Activated B cell treated with CpG ODN at 0.5 μM for 24 hours (primary cell): ENCODE data around the gene SNX9. TPM values are rescaled to one million over a fixed set of nuclear protein-coding genes. Genes with fewer than 3 reads are reported as not detected.

ENCODE experiments used
- ATAC-seq: fragments of 200-7000 bp; cut with Tn5 transposase; one replicate; pipeline ENCODE4 v1.10.0; 2021; ENCODE audit warnings: low read depth, mild to moderate bottlenecking, moderate library complexity
- CTCF ChIA-PET: fragments of 350-600 bp; sonication (Branson Sonifier 250); formaldehyde crosslinking; loops from one replicate; lab custom pipeline; 2021; ENCODE audit warnings: antibody characterized with exemption; lab: Charles Lee
- POLR2A ChIA-PET: fragments of 350-600 bp; sonication (Branson Sonifier 250); formaldehyde crosslinking; loops from one replicate; lab custom pipeline; 2021; ENCODE audit warnings: antibody characterized with exemption; lab: Charles Lee
- DNase-seq: peaks from one replicate; pipeline ENCODE4 v3.0.0; 2022
- H3K27ac Mint-ChIP-seq: one replicate; pipeline ENCODE4 v1.8.0; 2020; ENCODE audit warnings: mixed read lengths
- H3K27me3 Mint-ChIP-seq: one replicate; pipeline ENCODE4 v1.8.0; 2021; ENCODE audit warnings: mixed read lengths
- H3K36me3 Mint-ChIP-seq: one replicate; pipeline ENCODE4 v1.8.0; 2021; ENCODE audit warnings: low read depth, mixed read lengths
- H3K4me1 Mint-ChIP-seq: one replicate; pipeline ENCODE4 v1.8.0; 2021; ENCODE audit warnings: mixed read lengths
- H3K4me3 Mint-ChIP-seq: one replicate; pipeline ENCODE4 v1.8.0; 2020; ENCODE audit warnings: mild to moderate bottlenecking, mixed read lengths
- H3K9me3 Mint-ChIP-seq: one replicate; pipeline ENCODE4 v1.8.0; 2020; ENCODE audit warnings: mixed read lengths
- CTCF ChIP-seq: fragments of 200-600 bp; IDR thresholded peaks from one replicate; pipeline ENCODE4 v1.8.0; 2022; ENCODE audit warnings: antibody characterized with exemption, mild to moderate bottlenecking
- intact Hi-C: fragments of 100-400 bp; cut with micrococcal nuclease; formaldehyde crosslinking; loops from one replicate; pipeline ENCODE4 v1.15.1; 2024
- total RNA-seq: library from RNA; stranded (reverse); gene quantifications from 2 replicates; pipeline ENCODE4 v1.2.3, GENCODE V29; 2022

Gene SNX9
- total RNA-seq, 1 donor from 2014 or later = 40.0 TPM

- no peaks in the 10 kb centered on the region for H3K9me3 Mint-ChIP-seq
- DNase-seq (peak; percentile 68), ATAC-seq (peak; percentile 59)
- ChIA-PET POLR2A (interaction anchor here (0.6 to 1.6 kb wide), 5 partner anchors 17 to 63 kb away, joined by 3 to 9 read pairs (median 6); no protein-coding TSS in a partner anchor), CTCF (interaction anchor here (1.6 kb wide), 1 partner anchor 49 kb away, joined by 4 read pairs; no protein-coding TSS in a partner anchor)
- intact Hi-C loops = loop anchor here (1.0 to 10.0 kb wide), 6 partner anchors 18 to 359 kb away; no protein-coding TSS in a partner anchor
- H3K27me3 Mint-ChIP-seq = no peaks in the 10 kb centered on the region
- H3K4me1 Mint-ChIP-seq = peaks cover 51% of the 10 kb centered on the region
- peak overlapping the region; percentile 98 for H3K27ac Mint-ChIP-seq
- peaks cover 19% of the 10 kb centered on the region for H3K36me3 Mint-ChIP-seq
- no peak for TF ChIP-seq CTCF
- H3K4me3 Mint-ChIP-seq = peak overlapping the region; percentile 95
Measured at GRCh38 chr6:157823528-157824370, 703 bp downstream of the SNX9 start.

GRCh38 chr6:157825243-157825904 is 2.3 kb downstream of the SNX9 start:
- H3K36me3 Mint-ChIP-seq = peaks cover 31% of the 10 kb centered on the region
- H3K9me3 Mint-ChIP-seq = no peaks in the 10 kb centered on the region
- CTCF ChIA-PET = interaction anchor here (1.6 kb wide), 1 partner anchor 48 kb away, joined by 4 read pairs; no protein-coding TSS in a partner anchor
- POLR2A ChIA-PET = interaction anchor here (1.4 to 1.6 kb wide), 3 partner anchors 15 to 64 kb away, joined by 3 to 9 read pairs (median 6); no protein-coding TSS in a partner anchor
- H3K4me1 Mint-ChIP-seq = peaks cover 59% of the 10 kb centered on the region
- intact Hi-C loops = loop anchor here (2.0 to 10.0 kb wide), 2 partner anchors 201 to 361 kb away; no protein-coding TSS in a partner anchor
- TF ChIP-seq CTCF = no peak
- no peak for ATAC-seq
- peak overlapping the region; percentile 95 for H3K4me3 Mint-ChIP-seq
- H3K27ac Mint-ChIP-seq = peak overlapping the region; percentile 98
- H3K27me3 Mint-ChIP-seq = no peaks in the 10 kb centered on the region
- DNase-seq = no peak

- TF ChIP-seq CTCF = no peak
- peaks cover 53% of the 10 kb centered on the region for H3K36me3 Mint-ChIP-seq
- ChIA-PET POLR2A (interaction anchor here (0.5 to 0.6 kb wide), 2 partner anchors 9 to 147 kb away, joined by 3 to 5 read pairs; no protein-coding TSS in a partner anchor), CTCF (interaction anchor here (0.7 to 2.7 kb wide), 2 partner anchors 43 to 240 kb away, joined by 3 to 9 read pairs; no protein-coding TSS in a partner anchor)
- ATAC-seq (peak; percentile 60), DNase-seq (no peak)
- H3K4me1 Mint-ChIP-seq = peaks cover 67% of the 10 kb centered on the region
- peak overlapping the region; percentile 27 for H3K27ac Mint-ChIP-seq
- intact Hi-C loops = loop anchor here (2.0 kb wide), 1 partner anchor 16 kb away; no protein-coding TSS in a partner anchor
- H3K4me3 Mint-ChIP-seq = peak overlapping the region; percentile 46
- H3K27me3 Mint-ChIP-seq = no peaks in the 10 kb centered on the region
- H3K9me3 Mint-ChIP-seq = peaks cover 3% of the 10 kb centered on the region
Measured at GRCh38 chr6:157830354-157831017, 7.4 kb downstream of the SNX9 start.

GRCh38 chr6:157831018-157831369 is 7.9 kb downstream of the SNX9 start:
- no peaks in the 10 kb centered on the region for H3K27me3 Mint-ChIP-seq
- intact Hi-C loops = loop anchor here (2.0 kb wide), 1 partner anchor 16 kb away; no protein-coding TSS in a partner anchor
- ChIA-PET CTCF (interaction anchor here (0.7 to 2.7 kb wide), 2 partner anchors 42 to 240 kb away, joined by 3 to 9 read pairs; no protein-coding TSS in a partner anchor), POLR2A (no interaction called here)
- H3K4me1 Mint-ChIP-seq = peaks cover 67% of the 10 kb centered on the region
- H3K36me3 Mint-ChIP-seq = peaks cover 55% of the 10 kb centered on the region
- peak overlapping the region; percentile 5 for H3K27ac Mint-ChIP-seq
- peaks cover 3% of the 10 kb centered on the region for H3K9me3 Mint-ChIP-seq
- peak overlapping the region; percentile 46 for H3K4me3 Mint-ChIP-seq
- TF ChIP-seq CTCF = no peak
- DNase-seq (no peak), ATAC-seq (no peak)
